Ovary (tissue), 3 donors: ENCODE results near the gene PDE4C.
"Not testable (repeated sequence)": the region's sequence is repeated elsewhere in the genome, so short reads cannot be mapped to it uniquely, and the experiment has no call there.

Experiments
- CTCF ChIP-seq, 3 donors: fragments of 450-650 bp in 2 of 3; fragments of 200-600 bp in 1 of 3; IDR thresholded peaks; one replicate each; pipeline versions ENCODE4 v1.5.1 to v1.8.0; 2016 to 2022; ENCODE audit warnings: antibody characterized with exemption in 3 of 3, mild to moderate bottlenecking in 1 of 3
- POLR2A ChIP-seq: fragments of 450-650 bp; IDR thresholded peaks from one replicate; pipeline ENCODE4 v1.6.1; 2017; ENCODE audit warnings: antibody characterized with exemption, mild to moderate bottlenecking, moderate library complexity
- donor health status: DM: no; HTN: no; CAD: no.

DNA sequence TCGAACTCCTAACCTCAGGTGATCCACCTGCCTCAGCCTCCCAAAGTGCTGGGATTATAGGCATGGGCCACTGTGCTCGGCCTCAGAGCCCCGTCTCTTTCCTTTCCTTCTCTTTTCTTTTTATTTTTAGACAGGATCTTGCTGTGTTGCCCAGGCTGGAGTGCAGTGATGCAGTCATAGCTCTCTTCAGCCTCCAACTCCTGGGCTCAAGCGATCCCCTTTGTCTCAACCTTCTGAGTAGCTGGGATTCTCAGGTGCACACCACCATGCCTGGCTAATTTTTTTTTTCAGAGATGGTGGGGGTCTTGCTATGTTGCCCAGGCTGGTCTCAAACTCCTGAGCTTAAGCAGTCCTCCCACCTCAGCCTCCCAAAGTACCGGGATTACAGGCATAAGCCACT lies 16.3 kb downstream of the PDE4C start:
- TF ChIP-seq CTCF (IDR thresholded peaks at IDR 0.05); POLR2A: not testable (repeated sequence)
